ENCODE measurements around the gene KHDRBS2.

The KHDRBS2 gene

DNA sequence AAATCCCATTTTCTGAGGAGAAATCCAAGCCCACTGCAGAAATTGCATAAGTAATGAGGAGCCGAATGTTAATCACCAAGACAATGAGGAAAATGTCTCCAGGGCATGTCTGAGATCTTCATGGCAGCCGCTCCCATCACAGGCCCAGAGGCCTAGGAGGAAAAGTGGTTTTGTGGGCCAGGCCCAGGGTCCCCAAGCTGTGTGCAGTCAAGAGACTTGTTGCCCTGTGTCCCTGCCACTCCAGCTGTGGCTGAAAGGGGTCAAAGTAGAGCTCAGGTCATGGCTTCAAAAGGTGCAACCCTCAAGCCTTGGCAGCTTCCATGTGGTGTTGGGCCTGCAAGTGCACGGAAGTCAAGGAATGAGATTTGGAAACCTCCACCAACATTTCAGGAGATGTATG is 276.6 kb downstream of the KHDRBS2 start:
- no peak for DNase-seq

DNA sequence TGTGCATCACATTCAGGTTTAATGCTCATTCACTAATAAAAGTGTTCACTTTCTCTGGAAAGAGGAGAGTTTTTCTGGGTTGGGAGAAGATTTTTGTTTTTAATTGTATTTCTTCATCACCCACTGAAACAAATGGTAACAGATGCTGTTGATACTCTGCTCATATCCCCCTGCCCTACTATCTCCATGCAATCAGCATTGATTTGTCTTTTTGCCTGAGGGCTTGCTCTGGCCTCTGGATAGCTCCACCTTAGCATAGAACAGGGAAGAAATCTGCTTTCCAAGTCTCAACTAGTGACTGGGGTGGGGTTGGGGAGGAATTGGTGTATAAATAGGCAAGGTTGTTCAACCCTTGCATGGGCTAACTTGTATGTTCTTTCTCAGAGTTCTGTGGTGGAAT is 296.4 kb downstream of the KHDRBS2 start:
- DNase-seq, result no peak

DNA sequence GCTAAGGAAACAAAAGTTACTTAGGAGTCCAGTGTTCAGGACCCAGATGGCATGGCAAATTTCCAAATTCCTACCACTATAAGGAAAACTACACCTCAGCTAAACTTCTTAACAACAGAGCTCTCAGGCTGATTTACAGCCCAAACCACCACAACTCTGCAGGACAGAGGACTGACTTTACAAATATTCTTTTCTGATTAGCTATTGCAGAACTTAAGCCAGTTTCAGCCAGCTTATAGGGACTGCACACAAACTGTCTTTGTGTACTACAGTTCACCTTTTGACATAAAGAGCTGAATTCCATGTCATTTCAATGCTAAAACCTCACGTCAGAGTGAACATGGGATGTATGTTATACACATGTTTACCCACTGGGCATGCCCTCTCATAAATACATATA is 305.4 kb downstream of the KHDRBS2 start:
- no peak for DNase-seq

DNA sequence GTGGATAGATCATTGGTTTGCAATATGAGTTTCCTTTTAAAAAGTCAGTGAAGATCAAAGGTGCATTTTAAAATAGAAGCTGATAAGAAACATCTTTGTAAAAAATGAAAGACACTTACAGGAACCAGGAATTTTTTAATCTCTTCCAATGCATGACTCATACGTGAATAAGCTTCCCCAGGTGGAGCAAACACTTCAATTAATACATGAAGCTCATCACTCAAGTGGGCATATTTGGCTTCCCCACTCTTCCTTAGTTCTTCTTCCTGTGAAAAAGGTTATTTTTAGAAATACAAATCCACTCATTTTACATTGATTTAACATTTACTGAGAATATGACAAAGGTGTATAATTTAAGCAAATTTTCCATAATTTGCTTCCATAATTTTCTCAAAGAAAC is 308.1 kb downstream of the KHDRBS2 start:
- no peak for DNase-seq

DNA sequence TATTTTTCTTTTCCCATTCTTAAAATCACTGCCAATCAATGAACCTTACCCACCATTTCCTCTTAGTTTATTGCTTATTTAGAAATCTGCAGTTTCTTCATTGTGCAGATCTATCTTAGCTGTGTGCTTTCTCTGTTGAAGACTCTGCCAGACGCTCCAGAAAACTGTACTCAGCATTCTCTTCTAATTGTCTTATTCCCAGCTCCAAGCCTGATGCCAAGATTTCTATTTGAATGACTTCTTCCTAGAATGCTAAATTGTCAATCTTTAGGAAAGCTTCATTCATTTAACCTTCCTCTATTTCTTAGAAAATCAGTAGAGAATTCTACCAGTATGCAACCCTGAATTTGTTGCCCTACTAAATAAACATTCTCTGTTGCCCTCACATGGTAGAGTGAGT is 308.9 kb downstream of the KHDRBS2 start:
- no peak for DNase-seq

DNA sequence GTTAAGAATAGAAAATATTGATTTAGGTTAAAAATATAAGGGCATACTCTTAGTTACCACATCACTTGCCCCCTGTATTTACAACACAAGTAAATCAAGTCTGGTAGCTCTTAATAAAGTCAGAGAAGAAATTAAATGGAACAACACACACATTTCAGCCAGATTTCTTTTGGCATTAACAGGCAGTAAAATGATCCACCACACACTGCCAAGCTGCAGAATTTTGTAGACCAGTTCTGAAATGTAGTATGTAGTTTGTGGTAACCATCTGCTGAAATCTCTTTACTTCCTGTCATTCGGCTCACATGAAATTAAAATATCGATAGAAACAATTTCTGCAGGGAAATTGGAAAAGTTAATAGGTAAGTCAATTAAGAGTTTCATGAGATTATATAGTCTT is 326.8 kb downstream of the KHDRBS2 start:
- DNase-seq, result no peak

DNA sequence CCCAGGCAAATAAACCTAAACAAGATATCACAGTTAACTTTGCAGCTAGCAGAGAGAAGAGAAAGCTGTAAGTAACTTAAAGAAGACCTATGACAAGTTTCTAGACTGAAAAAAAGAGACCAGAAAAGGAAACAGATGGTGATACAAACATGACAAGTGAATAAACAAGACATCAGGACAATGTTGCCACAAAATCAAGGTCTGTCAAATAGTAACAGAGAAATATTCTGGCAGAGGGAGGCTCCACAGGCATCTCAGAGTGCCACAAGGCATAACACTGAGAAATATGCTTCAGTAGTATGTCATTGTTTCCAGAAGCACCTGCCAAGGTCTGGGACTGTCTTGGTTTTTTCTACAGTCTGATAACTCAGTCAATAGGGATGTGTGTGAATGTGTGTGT is 332.2 kb downstream of the KHDRBS2 start:
- no peak for DNase-seq

DNA sequence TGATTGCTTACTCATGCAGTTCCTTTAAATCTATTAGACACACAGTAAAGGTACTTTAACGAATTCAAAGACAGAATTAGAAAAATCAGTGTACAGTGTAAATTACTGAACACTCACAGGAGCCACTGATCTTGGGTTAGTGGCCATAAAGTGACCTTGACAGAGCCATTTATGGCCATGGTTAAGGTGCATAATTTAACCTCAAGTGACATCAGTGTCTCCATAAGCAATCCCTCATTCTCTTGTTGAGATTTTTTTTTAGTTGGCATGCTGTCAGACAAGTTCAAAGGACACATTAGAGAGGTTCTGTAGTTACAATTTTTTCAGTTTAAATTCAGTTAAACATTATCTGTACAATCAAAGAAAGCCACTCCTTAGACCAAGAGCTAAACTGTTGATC is 334.4 kb downstream of the KHDRBS2 start:
- no peak for DNase-seq

DNA sequence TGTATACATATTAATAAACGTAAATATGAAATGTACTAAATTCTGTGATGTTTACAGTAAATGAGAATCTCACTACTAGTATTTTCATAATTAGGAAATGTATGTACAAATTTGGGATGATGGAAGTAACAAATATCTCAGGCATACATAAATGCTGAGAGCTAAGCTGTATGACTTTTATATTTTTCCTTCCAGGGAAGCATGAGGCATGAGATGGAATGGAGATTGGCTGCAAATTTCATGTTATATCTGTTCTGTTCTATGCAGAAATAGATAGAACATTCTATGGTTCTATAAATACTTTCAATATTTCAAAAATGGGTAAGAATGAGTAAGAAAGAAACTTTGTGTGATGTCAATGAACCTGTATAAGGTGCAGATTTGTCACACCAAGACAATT is 335.2 kb downstream of the KHDRBS2 start:
- no peak for DNase-seq

DNA sequence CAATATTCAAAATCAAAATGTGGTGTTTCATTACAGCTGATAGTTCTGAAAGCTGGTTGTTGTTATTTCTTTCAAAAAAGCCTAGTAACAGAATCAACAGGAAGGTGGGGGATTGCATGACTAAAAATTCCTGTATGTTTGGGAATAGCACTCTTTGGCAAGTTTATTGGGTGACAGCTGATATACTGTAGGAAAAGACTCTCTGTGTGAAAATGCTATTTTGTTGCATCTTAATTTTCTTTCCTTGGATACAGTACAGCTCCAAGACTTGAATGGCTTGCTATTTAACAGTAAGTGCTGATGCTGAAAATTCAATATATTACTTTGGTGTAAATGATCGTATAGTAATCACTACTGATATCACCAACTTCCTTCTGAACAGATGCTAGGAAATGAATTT is 336.1 kb downstream of the KHDRBS2 start:
- DNase-seq, result no peak

DNA sequence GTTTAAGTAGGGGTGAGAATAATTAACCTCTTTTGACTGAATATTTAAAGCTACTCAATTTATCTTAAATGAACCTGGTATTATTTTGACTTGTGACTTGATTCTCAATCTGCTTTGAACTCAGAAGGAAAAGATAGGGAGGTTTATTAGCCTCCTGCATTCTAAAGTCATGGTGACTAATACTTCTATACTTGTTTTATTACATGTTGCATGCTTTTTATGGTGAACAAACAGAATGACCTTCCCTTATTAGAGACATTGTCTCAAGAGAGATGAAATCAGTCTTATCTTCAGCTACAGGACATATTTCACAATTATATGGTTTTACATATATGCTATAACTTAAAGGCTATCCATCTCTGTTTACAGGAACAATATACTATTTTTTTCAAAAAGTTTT is 336.9 kb downstream of the KHDRBS2 start:
- DNase-seq, result no peak

DNA sequence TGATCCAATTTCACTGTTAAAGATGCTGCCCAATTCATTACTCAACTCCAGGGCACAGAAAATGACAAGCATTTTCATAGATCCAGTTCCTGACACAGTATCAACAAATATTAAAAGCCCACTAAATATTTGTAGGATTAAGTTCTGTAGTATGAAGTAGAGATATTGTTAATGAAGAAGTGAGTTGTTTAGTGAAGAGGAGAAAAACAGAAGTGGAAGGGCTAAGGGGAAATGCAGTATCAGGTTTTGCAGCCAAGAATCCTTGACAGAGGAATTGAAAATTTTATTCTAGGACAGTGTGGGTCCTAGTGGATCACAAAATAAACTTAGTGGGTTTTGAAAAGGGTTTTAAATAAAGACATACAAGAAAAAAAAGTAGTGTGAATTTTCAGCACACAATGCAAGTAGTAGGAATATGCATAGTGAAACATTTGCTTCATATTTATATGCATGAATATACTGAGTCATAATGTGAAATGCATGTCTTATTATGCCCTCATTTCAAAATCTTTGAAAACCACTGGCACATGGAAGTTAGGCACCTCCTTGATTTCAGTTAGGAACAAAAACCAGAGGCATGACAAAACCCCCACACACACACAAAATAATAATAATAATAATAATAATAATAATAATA is 338.6 kb downstream of the KHDRBS2 start:
- DNase-seq, result no peak

DNA sequence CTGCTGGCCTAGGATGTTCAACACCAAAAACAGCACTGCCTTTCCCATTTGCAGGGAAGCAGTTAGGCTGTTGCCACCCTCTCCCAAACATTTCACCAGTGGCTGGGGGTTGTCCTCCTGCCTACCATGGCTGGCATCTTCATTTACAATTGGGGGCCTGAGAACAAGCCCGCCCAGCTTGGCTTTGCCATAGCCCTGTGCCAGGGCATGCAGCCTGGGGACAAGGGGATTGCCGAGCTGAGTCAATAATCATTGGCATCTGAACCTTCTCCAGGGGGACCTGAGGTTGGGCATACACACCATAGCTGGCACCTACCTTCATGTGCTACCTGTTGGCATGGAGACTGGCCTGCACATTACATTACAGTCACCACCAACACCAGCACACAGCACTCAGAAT is 345.1 kb downstream of the KHDRBS2 start:
- DNase-seq, result no peak

DNA sequence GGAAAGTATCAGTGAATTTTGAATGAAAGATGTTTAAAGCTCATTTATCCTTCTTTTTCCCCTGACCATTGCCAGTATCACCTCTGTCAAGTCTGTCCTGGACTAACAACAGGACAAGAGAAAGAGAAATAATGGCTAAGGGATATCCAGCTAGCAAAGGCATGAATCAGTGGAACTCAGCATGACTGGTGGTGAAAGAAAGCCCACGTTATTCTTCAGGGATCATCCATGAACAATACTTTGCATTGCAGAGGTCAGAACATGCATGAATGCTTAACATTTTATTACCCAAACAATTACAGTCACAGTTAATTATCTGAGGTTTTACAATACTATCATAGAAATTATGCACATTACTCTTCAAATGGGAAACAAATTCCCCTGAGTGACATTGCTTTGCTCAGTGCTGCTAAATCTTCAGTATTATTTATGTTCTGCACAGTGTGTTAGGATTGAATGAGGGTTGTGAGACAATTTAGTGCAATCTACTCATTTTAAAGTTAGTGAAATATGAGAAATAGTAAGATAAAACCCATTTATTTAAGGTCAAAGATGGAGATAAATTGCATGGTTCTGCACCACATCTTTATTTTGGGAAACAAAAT is 350.7 kb downstream of the KHDRBS2 start:
- DNase-seq, result no peak

DNA sequence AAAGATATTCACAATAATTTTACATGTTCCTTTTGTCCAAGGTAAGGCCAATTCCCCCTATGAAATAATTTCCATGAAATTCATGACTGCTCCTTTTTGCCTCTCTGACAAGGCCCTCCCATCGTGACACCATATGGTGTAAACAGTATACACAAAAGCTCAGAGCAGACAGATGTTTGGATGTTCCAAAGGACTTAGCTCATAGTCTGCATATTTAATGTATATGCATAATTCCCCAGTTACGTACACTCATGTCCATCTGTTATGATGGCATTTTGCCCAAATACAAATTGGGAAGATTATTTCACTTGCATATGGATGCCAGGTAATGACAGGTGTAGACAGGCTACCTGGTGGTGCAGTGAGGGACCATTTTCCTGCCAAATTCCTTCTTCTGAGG is 376.5 kb downstream of the KHDRBS2 start:
- no peak for DNase-seq

DNA sequence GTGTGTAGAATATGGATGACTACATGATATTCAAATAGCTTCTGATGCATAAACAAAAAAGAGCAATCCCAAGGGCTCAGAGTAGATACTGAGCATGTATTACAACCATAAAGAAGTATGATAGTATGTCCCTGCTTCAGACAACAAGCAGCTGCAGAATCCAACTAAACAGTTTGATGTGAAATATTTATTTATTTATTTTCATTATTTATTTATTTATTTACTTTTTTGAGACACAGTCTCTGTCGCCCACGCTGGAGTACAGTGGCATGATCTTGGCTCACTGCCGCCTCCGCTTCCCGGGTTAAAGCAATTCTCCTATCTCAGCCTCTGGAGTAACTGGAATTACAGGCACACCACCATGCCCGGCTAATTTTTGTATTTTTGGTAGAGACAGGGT is 384.3 kb downstream of the KHDRBS2 start:
- DNase-seq, result no peak

DNA sequence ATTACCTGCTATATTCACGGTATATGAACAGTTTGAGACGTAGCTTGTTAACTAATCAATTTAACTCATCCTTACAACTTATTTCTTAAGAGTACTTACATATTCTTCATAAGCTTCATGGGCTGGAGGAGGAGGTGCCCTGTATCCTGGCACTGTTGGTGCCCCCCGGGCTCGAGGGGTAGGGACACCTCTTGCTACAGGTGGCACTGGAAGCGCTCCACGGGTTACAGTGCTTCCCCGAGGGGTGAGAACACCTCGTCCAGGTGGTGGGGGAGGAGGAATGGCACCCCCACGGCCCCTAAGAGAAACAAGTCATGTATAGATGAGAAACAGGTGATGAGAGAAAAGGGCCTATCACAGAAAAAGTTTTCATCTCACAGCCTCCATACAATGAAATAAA is 391.5 kb downstream of the KHDRBS2 start:
- no peak for DNase-seq

DNA sequence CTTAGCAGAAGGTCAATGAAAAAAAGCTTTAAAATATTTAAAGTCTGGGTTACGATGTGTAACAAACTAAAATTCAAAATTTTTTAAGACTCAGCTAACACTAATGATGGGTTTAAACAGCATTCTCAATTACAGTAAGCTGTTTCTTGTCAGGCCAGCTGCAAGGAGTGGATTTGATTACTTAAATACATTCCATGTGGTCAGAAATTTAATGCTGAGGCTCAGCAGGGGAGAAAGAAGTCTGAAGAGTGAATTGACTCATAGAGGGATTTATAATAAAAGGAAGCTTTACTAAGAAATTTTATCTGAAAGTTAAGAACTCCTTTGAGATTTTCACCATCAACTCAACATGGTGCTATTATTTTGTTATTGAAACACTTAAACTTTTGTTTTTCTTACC is 398.6 kb downstream of the KHDRBS2 start:
- DNase-seq, result no peak

DNA sequence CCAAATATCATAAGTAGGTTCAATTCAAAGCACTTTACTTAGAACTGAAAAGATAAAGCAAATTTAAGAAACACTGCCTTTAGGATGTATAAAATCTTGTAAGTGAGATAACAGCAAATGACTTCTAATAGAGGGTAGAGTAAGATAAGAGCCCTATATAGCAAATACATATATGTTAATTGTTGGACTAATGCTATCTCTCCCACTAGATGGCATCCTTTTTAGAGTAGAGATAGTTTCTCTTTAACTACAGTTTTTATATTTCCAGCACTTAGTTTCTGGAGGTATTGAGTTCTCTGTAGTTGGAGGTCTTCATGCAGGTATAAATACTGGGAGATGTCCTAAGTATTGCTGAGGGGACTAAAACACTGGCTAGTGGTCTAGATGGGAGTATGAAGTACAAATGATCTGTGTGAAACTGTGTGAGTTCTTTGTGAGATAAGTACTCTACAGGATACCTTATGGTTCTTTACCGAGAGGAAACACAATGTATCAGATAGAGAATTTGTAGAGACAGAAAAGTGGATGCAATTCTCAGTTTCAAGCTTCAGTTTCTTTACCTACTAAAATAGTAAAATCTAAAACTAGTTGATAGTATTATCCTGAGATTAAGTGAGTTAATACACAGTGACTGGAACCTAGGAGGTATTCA is 399.3 kb downstream of the KHDRBS2 start:
- no peak for DNase-seq

DNA sequence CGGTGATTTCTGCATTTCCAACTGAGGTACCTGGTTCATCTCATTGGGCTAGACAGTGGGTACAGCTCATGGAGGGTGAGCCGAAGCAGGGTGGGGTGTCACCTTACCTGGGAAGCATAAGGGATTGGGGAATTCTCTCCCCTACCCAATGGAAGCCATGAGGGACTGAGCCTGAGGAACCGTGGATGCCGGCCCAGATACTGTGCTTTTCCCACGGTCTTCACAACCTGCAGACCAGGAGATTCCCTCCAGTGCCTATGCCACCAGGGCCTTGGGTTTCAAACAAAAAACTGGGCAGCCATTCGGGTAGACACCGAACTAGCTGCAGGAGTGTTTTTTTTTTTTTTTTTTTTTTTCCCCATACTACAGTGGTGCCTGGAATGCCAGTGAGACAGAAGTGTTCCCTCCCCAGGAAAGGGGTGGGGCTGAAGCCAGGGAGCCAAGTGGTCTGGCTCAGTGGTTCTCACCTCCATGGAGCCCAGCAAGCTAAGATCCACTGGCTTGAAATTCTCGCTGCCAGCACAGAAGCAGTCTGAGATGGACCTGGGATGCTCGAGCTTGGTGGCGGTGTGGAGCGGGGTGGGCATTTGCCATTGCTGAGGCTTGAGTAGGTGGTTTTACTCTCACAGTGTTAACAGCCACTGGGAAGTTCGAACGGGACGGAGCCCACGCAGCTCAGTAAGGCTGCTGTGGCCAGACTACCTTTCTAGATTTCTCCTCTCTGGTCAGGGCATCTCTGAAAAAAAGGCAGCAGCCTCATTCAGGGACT is 416.2 kb downstream of the KHDRBS2 start:
- DNase-seq, result no peak

DNA sequence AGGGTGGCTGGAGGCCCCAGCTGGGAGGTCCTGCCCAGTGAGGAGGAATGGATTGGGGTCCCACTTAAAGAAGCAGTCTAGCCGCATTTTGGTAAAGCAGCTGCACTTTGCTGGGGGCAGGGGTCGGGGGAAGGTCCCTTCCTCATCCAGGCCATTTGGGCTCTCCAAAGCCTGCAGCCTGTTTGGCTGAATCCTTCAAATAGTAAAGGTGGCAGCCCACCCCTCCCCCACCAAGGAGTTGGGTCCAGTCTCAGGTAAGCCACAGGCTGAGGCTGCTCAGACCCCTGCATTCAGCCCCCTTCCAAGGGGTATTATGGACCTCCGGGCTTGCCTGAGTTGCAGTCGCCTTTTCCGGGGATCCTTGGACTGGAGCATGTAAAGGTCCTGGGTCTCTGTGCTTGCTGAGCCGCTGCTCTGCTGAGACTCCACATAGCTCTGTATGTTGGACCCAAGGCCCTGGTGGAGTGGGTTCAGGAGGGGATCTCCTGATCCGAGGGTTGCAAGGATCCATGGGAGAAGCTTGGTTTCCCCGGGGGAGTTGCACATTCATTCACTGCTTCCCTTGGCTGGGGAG is 417.4 kb downstream of the KHDRBS2 start:
- no peak for DNase-seq

DNA sequence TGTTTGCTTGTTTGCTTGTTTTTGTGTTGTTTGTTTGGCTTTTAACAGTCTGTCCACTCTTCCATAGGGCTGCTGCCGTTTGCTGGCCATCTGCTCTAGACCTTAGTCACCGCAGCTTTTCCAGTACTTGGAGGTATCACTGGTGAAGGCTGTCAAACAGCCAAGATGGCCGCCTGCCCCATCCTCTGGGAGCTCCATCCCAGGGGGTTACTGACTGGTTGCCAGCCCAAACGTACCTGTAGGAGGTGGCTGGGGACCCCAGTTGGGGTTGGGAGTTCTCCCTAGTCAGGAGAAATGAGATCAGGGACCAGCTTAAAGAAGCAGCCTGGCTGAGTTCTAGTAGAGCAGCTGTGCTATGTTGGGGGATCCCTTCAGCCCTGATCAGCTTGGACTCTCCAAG is 418.4 kb downstream of the KHDRBS2 start:
- DNase-seq, result no peak

DNA sequence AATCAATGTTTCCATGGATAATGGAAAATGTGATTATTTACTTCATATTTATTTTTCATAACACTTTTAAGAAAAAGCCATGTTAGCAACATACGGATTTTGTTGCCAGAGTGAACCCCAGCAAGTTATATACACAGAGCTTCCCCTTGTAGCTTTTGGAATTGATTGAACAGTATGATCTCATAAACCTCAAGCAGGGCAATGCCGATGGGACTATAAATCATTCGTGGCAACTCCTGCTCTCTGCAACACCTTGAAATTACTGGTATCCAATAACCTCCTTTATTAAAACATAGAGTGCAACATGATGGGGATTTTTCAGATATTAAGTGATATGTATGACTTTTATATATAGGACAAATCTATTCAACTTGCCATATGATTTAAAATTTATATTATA is 428.5 kb downstream of the KHDRBS2 start:
- DNase-seq, result no peak

DNA sequence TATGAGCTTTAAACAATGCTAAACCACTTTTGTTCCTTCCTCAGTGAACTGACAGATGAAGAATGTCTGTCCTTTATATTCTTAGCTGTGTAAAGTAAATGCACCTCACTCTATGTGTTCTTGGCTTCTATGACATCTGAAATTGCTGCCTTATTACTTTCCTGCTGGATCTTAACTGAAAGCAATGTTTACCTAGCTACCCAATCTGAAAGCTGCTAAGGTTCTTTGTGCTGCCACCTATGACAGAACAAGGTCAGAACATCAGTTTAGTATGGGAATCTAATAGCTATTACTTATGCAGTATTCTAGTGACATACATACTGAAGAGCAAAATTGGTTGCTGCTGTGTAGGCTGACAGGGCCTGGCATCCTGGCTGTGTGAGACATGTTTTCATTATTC is 444.1 kb downstream of the KHDRBS2 start:
- no peak for DNase-seq

All from CD4-positive, alpha-beta T cell treated with Interferon gamma for 1 hour (primary cell).